ENCODE results near the gene PDLIM7.

GRCh38 chr5:177438468-177438867 lies 58.9 kb downstream of the PDLIM7 start:
- TF ChIP-seq CTCF (IDR thresholded peaks at IDR 0.05; ENCODE audit: extremely low read depth in 1 of 2, insufficient read depth in 1 of 2, low read depth in 1 of 2, low read length in 2 of 2): no peak
- TF ChIP-seq POLR2A (IDR thresholded peaks at IDR 0.05; ENCODE audit: low read depth, low read length): no peak
- TF ChIP-seq FOS (IDR thresholded peaks at IDR 0.05; ENCODE audit: borderline replicate concordance, insufficient read depth, low read length): no peak
- TF ChIP-seq GATA2 (IDR thresholded peaks at IDR 0.05; ENCODE audit: insufficient read depth, insufficient read length, low read depth, low read length): no peak
- TF ChIP-seq JUN (IDR thresholded peaks at IDR 0.05; ENCODE audit: borderline replicate concordance, insufficient read depth, insufficient read length, low read depth): no peak
- TF ChIP-seq, protein P1, sequence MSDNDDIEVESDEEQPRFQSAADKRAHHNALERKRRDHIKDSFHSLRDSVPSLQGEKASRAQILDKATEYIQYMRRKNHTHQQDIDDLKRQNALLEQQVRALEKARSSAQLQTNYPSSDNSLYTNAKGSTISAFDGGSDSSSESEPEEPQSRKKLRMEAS (IDR thresholded peaks at IDR 0.05; ENCODE audit: insufficient read depth, insufficient read length): no peak
